GM12872 (cell line): ENCODE measurements around the gene TUBG1.

Source experiments
- TF ChIP-seq, protein P1 (sequence below): IDR thresholded peaks from 3 replicates; pipeline ENCODE4 v1.5.1; 2011; ENCODE audit warnings: low read depth, mild to moderate bottlenecking, low read length, moderate library complexity; ENCODE audit not compliant: insufficient read depth

The TUBG1 gene

DNA sequence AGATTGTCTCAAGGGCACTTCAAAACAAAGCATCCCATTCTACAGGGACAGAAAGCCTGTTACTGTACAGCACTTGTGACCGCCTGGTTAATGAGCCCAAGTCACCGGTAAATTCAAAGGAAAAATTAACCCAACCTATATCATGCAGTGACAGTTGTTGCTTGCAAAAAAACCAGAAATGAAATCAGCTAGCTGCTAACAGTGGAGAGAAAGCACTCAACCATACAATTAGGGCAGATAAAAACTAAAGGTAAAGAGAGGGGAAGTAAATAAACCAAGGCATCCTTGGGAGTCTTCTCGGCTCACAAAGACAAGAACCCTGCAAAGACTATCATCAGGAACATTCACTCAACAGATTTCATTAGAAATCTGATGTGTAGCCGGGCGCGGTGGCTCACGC lies 6.2 kb upstream of the TUBG1 start:
- TF ChIP-seq, protein P1, sequence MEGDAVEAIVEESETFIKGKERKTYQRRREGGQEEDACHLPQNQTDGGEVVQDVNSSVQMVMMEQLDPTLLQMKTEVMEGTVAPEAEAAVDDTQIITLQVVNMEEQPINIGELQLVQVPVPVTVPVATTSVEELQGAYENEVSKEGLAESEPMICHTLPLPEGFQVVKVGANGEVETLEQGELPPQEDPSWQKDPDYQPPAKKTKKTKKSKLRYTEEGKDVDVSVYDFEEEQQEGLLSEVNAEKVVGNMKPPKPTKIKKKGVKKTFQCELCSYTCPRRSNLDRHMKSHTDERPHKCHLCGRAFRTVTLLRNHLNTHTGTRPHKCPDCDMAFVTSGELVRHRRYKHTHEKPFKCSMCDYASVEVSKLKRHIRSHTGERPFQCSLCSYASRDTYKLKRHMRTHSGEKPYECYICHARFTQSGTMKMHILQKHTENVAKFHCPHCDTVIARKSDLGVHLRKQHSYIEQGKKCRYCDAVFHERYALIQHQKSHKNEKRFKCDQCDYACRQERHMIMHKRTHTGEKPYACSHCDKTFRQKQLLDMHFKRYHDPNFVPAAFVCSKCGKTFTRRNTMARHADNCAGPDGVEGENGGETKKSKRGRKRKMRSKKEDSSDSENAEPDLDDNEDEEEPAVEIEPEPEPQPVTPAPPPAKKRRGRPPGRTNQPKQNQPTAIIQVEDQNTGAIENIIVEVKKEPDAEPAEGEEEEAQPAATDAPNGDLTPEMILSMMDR, result no peak

DNA sequence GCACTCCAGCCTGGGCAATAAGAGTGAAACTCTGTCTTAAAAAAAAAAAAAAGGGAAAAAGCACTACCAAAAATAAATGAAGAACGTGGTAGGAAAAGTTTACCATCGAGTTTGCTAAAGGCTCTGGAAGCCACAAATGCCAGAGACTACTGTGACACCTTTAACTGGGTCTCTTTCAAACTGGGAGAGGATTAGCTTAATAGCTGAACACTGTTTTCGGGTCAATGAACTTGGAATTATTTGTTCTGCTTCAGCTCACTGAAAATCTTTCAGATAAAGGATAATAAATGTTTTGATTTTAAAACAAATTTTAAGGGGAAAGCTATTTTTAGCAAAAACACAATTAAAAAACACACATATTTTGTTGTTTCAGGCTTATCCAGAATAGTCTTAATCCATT lies 1.7 kb upstream of the TUBG1 start:
- TF ChIP-seq, protein P1, result no peak

DNA sequence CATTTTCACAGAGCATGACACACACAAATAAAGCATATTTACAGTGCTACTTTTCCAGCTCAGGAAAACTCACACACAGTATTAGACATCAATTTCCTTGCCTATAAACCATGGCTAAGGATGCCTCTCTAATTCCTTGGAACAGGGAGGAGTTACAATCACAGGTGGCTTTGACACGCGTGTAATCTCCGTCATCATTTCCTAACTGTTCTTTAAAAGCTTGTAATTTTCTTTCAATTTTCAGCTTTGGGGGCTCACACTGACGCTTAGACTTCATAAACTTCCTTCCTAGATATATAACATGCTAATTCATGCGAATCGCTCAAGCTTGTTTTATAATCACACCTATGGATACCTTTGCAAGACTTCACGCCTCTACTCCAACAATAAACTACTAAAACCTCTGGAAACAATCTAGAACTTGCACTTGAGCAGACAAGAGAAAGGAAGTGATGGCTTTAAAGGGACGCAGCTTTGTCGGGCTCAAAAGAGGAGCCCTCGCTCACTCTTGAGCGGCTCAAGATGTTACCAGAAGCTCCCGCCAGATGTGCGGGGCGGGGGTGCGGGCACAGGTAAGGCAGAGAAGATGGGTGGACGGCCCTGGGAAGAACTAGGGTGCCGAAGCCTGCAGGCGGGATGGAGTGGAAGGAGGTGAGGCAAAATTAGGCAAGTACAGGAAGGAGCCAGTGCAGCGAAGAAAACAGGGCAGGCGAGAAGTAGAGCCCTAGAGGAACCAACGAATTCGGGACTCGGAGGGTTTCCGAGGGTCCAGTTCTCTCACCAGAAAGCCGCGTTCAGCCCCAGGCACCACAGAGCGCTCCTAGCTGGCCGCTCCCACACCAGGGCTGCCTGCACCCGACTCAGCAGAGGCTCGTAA lies 940 bp upstream of the TUBG1 start:
- TF ChIP-seq, protein P1, result no peak

DNA sequence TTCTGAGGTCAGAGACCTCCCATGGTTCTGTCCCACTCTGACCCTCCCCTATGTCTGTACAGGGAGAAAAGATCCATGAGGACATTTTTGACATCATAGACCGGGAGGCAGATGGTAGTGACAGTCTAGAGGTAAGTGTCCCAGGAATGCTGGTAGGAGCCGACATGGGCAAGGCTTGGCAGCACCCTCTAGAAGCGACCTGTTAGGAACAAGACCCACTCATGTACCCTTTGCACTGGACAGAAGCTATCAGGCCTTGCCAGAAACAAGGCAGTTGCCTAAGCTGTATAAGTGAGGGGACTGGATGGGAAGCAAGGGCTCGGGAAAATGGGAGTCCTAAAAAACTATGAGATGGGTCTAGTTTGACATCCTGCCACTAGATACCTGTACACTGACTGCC lies 2.5 kb downstream of the TUBG1 start:
- TF ChIP-seq, protein P1, result no peak

DNA sequence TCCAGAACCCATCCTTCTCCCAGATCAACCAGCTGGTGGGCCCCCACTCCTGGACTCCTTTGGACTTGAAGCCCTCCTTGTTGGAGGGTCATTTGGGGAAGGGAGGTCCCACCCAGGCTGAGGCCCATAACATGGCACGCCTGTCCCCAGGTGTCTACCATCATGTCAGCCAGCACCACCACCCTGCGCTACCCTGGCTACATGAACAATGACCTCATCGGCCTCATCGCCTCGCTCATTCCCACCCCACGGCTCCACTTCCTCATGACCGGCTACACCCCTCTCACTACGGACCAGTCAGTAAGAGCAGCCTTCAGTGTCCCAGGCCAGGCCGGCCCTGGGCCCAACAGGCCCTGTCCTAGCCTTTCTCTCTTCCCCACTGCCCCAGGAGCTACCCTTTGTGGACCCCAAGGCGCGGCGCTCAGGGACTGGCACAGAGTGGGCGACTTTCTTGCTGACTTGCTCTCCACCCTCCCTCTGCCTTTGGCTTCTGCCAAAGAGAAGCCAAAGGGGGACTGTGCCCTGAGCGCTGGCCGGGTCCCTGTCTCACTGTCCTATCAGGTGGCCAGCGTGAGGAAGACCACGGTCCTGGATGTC lies 4.3 kb downstream of the TUBG1 start:
- TF ChIP-seq, protein P1, result no peak

DNA sequence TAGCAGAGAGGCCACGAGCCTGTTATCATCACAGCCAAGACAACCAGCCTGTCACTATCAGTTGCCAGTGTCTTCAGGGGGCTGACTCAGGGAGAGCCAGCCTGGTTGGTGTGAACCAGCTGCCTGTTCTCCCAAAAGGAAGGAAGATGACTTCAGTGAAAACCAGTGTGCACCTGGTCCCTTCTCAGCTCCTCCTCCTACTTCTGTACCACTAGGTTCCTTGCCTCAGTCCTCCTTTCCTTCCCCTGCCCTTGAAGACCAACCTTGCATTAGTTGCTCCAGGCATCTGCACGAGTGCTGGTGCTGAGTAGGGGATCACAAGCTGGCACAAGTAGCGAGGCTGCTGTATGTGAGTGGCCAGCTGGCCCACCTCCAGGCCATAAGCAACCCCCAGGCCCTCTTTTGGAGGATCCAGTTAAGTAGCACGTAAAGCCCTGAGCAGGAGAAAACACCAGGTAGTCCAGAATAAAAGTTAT lies 8.5 kb downstream of the TUBG1 start:
- TF ChIP-seq, protein P1, result no peak

DNA sequence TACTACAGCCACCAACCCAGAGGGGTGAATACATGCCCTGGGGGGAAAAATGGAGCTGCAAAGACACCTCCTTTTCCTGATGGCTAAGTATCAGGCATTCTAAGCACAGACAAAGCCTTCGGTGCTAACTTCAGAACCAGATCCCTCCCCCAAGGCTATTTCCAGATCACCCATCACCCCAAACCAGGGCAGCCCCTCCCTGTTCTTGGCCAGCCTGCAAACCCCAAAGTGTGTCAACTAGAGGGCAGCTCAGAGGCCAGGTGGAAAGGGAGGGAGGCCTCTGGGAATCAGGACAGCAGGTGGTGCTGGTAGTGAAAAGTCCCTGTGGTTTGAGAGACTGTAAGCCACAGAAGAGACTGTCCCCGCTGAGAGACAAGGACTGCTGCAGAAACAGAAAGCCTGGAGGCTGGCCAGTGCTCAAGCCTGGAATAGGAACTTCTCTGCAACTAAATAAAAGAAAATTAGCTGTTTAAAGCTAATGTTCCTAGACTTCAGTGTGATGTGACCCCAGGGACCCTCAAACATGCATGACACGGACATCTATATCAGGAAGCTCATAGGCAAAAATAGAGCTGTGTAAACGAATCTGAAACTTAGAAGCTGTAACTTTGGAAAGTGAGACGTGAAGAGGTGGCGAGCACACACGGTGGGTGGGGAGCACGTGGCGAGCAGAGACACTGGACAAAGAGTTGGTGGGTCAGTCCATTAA lies 9.1 kb downstream of the TUBG1 start:
- TF ChIP-seq, protein P1, result peak; percentile 50
